NCI-H1105 (cell line): ENCODE measurements around the gene RTKN.
A peak's percentile ranks its signal among the peaks of the same experiment; 100 is the strongest.
"Not testable (repeated sequence)": the region's sequence is repeated elsewhere in the genome, so short reads cannot be mapped to it uniquely, and the experiment has no call there.

ENCODE experiments used
- DNase-seq: peaks from one replicate; lab custom pipeline; 2025; lab: John Stamatoyannopoulos, UW

RTKN gene

DNA sequence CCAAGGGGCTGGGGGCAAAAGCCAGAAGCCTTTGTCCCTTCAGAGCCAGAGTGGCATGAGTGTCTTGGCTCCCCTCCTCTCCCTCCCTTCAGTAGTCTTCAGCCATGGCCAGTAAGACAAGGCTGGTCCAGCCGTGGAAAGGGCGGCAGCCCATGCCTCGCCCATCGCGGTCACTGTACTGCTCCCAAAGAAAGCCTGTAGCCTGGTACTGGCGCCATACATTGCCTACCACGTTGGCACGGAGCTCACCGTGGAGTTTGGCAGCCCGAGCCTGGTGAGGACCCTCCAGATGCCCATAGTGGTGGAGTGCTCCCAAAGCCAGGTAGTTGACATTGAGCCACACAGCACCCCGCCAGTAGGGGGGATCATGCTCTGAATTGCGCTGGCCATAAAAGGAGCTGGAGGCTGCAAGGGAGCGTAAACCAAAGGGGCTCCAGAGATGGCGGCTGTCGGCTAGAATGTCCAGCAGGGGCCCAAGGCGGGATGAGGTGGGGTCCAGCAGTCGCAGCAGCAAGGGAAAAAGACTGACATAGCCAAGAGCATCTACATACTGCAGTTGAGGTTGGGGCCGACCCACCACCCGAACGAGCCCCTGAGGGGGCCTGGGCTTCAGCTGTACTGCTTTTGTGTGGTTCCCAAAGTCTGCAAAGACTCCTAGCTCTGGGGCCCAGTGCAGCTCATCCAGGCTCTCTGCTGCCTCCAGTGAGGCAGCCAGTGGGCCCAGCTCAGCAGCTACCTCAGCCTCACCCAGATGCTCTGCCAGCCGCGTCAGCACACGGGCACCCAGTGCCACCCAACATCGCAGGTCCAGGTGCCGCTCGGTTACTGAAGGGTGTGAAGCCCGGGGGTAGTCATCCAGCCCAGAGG is 19.7 kb upstream of the RTKN start:
- no peak for DNase-seq

DNA sequence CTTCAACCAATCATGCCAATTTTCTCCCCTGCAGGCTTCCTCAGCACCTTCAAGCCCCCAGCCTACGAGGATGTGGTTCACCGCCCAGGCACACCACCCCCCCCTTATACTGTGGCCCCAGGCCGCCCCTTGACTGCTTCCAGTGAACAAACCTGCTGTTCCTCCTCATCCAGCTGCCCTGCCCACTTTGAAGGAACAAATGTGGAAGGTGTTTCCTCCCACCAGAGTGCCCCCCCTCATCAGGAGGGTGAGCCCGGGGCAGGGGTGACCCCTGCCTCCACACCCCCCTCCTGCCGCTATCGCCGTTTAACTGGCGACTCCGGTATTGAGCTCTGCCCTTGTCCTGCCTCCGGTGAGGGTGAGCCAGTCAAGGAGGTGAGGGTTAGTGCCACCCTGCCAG is 18.4 kb upstream of the RTKN start:
- DNase-seq, result not testable (repeated sequence)

DNA sequence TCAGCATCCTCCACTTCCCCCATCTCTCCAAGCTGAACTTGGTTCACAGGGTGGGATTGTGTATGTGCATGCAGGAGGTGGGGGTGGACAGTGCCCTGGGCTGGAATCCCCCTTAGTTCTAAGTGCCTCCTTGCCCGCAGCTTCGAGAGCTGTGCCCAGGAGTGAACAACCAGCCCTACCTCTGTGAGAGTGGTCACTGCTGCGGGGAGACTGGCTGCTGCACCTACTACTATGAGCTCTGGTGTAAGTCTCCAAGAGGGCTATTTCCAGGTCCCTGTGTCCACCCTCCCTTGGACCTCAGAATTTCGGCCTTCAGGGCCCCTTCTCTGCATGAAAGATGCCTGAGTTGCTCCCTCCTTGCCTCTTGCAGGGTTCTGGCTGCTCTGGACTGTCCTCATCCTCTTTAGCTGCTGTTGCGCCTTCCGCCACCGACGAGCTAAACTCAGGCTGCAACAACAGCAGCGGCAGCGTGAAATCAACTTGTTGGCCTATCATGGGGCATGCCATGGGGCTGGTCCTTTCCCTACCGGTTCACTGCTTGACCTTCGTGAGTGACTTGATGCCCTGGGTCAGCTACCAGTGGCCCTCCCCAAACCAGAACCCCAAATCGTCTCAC is 17.9 kb upstream of the RTKN start:
- DNase-seq, result not testable (repeated sequence)

DNA sequence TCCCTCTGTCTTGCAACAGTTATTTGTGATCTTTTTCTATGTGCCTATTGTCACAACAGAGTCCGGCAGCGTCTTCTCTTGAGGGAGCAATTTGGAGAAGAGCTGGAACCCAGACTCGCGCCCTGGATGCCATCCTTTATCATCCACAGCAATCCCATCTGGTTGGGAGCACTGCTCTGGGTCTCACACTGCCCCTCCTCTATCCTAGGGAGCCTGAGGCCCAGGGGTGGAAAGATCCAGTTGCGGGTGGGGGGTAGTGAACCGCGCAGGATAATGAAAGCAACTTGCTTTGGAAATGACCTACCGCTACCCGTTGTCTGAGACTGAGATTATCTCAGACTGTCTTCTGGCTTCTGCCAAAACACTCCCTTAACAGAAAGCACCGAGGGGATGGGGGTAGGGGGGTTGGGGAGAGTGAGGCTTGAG is 17.2 kb upstream of the RTKN start:
- no peak for DNase-seq

DNA sequence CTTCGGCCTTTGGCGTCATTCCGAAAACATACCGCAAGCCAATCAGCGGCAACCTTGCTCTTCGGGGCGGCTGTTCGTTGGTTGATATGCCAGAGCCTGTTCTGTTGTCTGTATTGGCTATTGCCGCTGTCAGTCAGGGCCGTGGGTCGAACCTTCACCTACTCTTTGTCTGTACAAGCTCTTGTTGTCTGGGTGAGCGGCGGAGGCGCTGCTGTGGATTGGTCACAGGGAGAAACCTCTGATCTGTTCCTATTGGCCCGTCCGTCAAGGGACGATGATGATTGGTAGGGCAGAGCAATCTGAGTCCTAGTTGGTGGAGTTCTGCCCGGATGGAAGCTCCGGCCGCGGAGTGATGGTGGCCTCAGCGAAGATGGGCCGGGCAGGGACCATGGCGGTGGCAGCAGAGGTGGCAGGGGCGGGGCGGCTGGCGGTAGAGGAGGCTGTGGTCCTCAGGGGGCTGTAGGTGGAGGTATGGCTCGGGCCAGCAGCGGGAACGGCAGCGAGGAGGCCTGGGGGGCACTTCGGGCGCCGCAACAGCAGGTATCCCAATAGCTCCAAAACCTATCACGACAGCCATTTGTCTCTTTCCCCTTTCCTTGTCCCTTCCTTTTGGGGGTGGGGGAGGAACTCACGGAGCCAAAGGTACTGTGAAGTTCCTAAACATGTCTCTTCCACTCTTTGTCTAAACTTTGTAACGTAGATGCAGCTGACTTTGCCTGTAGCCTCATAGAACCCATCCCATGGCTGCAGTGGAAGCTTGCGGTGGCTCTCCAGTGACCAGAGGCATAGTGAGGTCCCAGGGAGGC is 16.6 kb upstream of the RTKN start, which contains the start of gene WBP1:
Gene WBP1 (plus strand): TSS at position 307 of the 806 bp plus-strand sequence. CDS start 165 bp downstream, at position 472.
- peak; percentile 98 for DNase-seq

DNA sequence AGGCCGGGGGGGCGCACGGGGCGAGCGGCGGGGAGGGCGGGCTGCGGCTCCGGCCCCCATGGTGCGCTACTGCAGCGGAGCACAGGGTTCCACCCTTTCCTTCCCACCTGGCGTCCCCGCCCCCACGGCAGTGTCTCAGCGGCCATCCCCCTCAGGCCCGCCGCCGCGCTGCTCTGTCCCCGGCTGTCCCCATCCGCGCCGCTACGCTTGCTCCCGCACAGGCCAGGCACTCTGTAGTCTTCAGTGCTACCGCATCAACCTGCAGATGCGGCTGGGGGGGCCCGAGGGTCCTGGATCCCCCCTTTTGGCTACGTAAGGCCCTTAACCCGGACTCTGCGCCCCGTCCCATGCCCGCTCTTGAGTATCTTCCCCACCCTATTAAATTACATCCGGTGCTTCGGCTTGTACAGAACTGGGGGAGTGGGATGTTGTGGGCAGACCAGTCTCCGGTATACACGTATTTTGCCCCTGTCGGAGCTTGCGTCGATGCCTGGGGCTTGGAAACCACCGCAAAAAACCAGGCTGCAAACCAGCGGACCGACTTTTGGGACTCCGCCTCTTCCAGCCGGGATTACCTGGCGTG is 15.9 kb upstream of the RTKN start:
- DNase-seq, result peak; percentile 83

DNA sequence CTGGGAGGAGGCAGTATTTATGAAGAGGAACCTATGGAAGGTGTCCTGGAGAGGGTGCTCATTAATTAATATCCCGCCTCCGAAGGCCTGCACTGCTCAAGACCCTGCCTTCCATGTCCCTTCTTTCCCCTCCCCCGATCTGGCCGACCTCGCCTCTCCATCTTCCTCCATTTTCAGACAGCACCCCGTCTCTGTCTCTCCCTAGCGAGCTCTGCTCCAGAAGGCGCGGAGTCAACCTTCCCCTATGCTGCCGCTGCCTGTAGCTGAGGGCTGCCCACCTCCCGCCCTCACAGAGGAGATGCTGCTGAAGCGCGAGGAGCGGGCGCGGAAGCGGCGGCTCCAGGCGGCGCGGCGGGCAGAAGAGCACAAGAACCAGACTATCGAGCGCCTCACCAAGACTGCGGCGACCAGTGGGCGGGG is 15.4 kb upstream of the RTKN start:
- DNase-seq, result no peak

DNA sequence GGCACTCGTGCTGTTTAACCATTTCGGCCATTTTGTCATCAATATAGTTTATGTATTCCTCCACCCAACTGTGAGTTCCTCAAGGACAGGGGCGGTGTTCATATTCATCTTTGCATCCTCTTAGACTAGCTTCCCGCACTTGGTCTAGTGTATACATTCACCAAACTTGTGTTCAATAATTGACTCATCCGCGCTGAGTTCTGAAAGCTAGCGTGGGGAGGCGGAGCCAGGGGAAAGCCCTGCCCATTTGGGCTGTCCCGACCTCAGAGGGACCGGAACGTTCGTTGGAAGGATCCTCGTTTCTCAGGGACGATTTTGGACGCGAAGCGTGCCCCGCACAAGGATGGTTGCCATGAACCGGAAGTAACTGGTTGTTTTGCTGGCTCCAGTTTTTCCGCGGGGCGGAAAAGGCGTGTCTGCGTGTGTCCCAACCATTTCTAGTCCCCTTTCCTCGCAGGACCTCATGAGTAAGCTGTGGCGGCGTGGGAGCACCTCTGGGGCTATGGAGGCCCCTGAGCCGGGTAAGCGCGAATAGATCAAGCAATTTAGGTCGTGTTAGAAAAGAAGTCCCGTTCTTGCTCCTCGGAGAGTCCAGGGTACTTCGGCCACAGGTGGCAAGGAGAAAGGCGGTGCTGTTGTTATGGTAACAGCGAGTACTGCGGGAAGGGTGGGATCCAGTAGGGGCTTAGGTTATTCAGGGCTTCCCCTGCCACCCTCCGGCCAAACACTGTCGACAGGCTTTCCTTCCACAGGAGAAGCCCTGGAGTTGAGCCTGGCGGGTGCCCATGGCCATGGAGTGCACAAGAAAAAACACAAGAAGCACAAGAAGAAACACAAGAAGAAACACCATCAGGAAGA is 13.1 kb upstream of the RTKN start, which contains the start of gene INO80B:
Gene INO80B (plus strand): TSS at position 434 of the 858 bp plus-strand sequence. CDS start 30 bp downstream, at position 464.
- DNase-seq, result peak; percentile 88

DNA sequence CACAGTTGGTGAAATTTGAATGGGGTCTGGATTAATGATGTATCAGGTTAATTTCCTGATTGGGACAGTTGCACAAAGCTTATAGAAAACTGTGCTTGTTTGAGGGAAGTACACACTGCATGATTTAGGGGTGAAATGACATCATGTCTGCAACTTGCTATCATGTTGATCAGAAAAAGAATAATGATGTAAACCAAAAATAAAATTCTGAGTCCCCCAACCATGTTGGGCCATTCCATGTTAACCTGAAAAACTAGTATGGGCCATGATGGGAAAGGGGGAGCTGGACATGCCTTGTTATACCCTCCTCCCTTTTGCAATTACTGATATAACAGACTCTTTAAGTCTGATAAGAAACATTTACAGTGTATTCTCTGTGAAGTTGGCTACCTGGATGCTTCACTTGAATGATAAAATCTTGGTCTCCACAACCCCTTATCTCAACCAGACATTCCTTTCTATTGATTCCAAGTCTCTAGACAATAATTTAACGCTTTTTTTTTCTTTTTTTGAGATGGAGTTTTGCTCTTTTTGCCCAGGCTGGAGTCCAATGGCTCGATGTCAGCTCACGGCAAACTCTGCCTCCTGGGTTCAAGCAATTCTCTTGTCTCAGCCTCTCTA is 8.9 kb upstream of the RTKN start:
- DNase-seq, result no peak

DNA sequence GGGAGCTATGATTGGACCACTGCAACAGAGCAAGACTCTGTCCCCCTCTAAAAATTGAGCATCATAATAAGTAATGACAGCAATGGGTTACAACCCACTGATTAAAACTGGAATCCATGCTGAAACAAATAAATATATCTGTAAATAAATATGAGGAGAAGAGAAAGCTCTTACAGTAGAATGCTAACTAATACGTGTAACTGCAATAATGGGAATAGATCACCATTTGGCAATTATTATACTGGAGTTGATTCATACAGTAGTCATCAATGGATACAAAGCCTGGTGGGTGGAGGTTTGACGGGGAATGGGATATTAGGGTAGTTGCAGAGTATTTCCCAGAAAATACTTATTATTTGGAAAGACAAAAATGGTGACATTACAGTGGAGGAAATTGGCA is 7.0 kb upstream of the RTKN start:
- DNase-seq, result no peak

DNA sequence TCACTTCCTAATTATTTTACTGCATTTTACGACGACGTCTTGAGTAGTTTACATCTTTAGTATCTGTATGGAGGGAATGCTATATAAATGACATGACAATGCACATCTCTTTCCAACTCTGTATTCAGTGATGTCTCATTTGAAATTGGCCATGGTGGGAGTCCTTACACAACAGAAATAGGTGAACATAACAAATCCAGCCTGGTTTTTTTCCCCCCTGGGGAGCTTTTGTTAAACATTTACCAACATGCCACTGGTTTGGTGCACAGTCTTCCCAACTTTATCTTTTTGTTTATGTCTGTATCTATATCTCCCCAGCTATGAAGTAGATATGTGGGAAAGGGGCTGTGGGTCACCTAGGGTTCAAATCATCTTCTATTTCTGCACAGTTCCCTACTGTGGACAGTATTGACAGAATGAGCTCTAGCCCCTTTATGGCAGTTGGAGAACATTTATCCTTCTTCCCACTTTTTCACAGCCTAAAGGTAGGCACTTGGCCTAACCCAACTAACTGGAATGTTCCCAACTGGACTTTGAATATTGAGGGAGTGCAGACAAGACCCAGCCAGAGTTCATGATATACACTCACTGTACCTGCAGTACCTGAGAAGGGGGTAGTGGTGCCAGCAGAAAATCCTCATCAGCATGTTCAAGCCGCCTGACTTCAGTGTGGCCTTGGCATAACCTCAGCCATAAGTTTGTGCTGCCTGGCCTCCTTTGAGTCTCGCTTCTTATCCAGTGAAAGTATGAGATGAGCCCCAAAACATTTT is 5.7 kb upstream of the RTKN start:
- DNase-seq, result no peak

DNA sequence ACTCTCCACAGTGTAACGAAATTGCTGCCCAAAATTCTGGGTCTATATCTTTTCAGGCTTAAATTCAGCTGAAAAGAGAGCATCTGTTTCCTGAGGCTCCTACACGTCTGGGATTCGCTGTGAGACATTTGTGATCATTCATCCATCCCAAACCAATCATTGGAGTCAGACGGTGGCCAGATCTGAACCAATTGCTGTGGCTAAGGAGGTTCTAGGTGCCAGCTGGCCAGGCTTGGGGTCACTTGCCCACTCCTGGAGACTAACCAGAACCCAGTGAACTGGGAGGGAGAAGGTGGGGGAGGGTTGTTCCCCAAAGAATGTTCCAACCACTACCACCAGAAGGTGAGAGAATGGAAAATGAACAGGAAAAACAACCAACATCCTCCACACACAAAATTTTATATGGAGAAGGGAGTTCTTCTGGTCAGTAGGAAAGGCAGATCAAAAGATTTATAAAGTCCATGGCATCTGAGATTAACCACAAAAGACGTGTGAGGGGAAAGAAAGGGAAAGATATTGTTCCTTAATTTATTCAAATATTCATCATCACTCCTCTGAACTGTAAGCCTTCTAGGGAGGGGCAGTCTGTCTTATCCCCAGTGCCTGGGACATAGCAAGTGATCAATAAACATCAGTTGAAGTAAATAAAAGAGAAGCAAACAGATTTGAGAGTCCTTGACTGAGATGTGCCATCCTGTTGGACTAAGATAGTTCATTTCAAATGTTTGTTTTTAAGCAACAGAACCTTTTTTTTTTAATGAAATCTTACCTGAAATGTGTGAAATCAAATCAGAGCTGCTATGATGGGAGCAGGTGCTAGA is 3.0 kb upstream of the RTKN start:
- DNase-seq, result no peak

DNA sequence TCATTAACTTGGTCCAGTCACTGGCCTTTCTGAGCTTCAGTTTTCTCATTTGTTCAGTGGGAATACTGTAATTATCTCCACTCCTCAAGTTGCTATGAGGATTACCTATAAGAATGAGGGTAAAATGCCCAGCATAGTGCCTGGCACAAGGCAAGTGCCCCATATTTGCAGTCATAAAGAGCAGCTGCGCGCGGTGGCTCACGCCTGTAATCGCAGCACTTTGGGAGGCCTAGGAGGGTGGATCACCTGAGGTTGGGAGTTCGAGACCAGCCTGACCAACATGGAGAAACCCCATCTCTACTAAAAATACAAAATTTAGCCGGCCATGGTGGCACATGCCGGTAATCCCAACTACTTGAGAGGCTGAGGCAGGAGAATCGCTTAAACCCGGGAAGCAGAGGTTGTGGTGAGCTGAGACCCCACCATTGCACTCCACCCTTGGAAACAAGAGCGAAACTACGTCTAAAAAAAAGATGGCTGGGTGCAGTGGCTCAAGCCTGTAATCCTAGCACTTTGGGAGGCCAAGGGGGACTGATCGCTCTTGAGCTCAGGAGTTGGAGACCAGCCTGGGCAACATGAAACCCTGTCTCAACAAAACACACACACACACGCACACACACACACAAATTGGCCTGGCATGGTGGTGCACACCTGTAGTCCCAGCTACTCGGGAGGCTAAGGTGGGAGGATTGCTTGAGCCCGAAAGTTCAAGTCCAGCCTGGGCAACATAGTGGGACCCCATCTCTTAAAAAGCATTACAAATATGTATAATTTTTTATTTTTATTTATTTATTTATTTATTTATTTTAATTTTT is 953 bp upstream of the RTKN start:
- not testable (repeated sequence) for DNase-seq

DNA sequence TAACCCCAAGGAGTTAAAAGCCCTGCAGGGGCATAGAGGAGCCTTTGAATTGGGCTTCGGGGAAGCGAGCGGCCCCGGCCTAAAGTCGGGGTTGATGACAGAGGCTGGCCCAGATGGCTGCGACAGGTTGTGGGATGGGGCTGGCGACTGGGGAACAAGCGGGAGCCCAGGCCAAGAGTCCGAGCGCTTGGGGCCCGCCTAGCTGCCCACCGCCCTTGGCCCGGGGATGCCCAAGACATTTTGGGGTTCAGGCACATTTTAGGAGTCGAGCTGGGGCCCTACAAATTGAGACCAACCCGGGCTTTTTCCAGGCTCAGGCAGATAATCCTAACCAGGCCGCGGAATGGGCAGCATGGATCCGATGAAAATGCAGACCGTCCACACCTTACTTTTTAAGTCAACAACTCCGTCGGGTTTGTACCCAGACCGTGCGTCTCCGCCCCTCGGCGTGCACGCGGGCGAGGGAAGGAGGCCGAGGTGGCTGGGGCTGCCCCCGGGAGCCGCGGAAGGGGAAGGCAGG is 507 bp downstream of the RTKN start:
- DNase-seq, result no peak

DNA sequence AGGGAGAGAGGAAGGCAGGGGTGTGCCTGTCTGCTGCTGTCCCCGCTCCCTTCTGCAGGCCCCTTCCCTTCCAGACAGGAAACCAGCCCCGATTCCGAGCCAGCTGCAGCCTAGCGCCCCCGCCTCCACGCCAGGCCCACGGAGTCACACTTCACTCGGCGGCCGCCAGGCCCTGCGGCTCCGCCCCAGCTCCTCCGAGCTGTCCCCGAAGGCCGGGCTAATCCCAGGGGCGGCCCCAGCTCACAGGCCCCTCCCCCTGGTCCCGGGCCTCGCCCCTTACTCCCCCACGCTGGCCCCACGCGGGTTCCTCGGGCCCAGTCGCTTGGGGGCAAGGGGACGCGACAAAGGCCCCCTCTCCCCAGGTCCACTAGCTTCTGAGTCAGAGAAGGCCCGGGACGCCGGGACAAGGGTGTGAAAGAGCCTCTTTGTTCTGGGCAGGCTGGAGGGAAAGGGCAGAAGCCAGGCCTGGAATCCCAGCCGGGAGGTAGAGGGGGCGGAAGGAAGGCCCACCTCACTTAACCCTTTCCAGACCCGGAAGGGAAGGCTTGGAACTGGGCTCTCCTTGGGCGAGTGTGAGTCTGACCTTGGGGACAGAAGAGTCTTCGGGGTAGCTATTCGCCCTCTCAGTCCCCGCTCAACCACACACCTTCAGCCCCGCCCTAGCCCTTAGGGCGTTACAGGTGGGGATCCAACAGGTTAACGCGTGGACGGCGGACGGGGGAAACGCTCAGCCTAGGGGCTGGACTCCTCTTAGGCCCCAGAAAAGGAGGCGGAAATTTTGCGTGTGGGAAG is 1.2 kb downstream of the RTKN start:
- peak; percentile 89 for DNase-seq

DNA sequence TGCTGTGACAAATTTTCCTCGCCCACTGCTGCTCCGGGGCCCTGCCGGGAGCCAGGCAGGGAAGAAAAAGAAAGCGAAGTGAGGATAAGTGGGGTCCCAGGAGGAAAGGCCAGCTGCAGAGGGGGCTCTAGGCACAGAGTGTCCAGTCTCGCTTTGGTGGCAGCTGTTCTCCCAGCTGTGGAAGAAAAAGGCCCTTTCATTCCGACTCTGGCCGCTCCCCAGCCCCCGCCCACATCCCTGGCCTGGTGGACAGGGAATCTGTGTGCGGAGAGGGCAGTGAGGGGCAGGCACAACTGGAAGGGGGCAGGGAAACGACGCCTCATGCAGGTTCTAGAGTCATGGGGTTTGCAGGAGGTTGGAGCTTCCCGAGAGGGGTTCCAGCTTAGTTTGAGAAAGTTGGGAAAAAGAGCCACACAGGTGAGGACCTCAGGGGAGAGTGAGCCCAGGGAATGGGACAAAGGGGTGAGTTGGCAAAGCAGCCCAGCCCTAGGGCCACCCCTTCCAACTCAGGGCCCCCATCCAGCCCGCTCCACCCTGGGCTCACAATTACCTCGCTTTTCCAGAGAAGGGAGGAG is 1.8 kb downstream of the RTKN start:
- no peak for DNase-seq

DNA sequence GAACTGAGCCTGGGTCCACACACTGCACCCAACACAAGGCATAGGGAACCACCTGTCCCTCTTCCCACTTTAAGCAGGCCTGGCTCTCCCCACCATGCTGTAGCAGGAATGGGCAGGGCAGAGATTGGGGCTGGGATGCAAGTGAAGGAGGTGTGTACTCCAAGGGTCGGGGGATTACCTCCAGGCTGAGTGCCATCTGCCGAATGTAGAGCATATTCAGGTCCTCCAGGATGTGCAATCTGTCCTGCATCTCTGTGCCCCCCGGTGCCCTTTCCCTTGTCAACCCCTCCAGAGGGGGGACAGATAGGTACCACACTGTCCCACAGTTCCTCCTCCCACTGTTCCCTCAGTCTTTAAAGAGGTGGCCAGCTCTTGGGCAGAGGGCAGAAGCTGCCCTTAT is 2.4 kb downstream of the RTKN start:
- DNase-seq, result no peak
